GM12892 (cell line): ENCODE measurements around the gene STAMBP.

ENCODE experiments used
- POLR2A ChIP-seq: IDR thresholded peaks from 2 replicates; pipeline ENCODE4 v1.6.1; 2011; ENCODE audit warnings: low read depth, low read length, control low read depth
- POLR2AphosphoS5 ChIP-seq: IDR thresholded peaks from 2 replicates; pipeline ENCODE4 v1.6.1; 2011; ENCODE audit warnings: low read depth, low read length, control low read depth
- TAF1 ChIP-seq: IDR thresholded peaks from 2 replicates; pipeline ENCODE4 v1.6.1; 2011; ENCODE audit warnings: low read depth, mild to moderate bottlenecking, control low read depth, low read length, borderline replicate concordance

GRCh38 chr2:73894877-73895276 lies 66.1 kb downstream of the STAMBP start:
- TF ChIP-seq POLR2A = no peak
- no peak for TF ChIP-seq TAF1
- TF ChIP-seq POLR2AphosphoS5 = no peak
